ENCODE results near the gene ADGRD1.
"Not testable (repeated sequence)": the region's sequence is repeated elsewhere in the genome, so short reads cannot be mapped to it uniquely, and the experiment has no call there.

The ADGRD1 gene

GRCh38 chr12:131058700-131059099, 105.0 kb downstream of the ADGRD1 start:
- DNase-seq, result no peak

- no peak for DNase-seq
These were observed 106.5 kb downstream of the ADGRD1 start for GRCh38 chr12:131060011-131060703.

DNA sequence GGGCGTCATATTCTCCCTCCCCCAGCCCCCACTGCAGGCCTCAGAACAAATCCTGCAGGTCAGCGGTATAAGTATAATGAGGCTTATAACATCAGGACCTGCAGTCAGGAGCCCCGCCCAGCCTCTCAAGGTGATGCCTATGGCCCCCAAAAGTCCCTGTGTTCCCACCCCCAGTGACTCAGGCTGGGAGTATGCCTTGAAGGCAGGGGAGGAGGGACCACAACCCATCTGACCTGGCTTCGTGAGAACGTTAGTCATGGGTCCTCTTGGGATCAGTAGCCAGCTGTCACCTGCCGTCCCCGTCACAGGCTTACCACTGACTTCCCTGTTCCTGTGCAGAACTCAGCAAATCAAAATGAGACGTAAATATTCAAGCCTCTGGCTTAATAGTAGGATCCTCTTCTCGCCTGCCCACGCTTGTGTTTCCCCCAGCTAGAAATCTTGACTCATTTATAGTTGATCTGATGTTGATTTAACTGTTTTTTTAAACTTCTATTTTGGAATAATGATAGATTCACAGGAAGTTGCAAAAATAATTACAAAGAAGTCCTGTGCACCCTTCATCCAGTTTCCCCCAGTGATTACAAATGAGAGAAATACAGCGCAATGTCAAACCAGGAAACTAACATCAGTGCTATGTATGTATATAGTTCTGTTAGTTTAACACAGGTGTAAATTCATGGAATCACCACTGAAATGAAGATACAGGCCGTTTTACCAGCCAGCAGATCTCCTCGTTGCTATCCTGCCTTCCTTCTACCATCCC, 107.5 kb downstream of the ADGRD1 start:
- DNase-seq, result no peak

GRCh38 chr12:131063413-131063812, 109.7 kb downstream of the ADGRD1 start:
- no peak for DNase-seq

GRCh38 chr12:131063960-131064359, 110.3 kb downstream of the ADGRD1 start:
- no peak for DNase-seq

DNA sequence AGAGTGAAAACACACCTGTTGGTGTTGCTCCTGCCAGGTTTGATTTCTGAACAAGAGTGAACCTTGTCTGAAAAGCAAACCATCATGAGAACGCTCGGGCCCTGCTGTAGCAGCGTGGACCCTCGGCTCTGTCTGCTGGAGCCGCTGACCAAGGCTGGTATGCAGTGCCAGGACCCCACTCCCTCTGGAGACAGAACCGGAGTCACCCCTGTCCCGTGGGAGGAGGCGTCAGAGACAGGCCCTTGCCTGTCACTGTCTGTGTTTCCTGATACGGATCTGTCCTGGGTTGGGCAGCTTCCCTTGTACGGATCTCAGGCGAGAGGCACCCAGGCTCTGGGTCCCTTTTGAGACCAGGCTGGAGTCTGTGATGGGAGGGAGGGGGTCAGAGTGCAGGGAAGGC, 111.6 kb downstream of the ADGRD1 start:
- no peak for DNase-seq

GRCh38 chr12:131065801-131066200, 112.1 kb downstream of the ADGRD1 start:
- no peak for DNase-seq

DNA sequence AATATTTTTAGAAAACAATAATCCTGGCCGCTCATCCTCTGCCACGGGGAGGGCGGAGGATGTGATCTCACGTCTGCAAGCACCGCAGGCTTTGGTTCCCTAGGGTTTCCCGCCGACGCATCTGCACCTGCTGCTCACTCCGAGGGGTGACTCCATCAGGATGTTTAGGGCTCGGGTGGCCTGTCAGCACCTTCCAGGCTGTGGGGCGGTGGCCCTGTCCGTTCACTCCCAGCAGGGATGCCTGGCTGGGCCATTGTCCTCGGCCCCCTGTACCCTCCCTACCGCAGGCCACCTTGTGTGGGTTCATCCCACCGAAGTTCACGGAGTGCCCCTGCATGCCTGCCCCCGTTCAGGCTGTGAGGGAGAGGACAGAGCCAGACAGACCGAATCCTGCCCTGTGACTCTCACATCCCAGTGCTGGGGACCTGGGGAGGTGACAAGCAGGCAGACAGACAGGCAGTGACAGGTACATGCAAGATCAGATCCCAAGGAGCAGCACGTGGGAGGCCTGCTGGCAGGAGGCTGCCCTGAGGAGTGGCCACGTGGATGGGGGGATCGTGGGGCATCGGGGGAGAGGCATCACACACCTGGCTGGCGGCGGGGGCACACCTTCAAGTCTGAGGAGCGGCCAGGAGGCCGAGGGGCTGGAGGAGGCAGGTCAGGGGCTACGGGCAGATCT, 112.6 kb downstream of the ADGRD1 start:
- no peak for DNase-seq

DNA sequence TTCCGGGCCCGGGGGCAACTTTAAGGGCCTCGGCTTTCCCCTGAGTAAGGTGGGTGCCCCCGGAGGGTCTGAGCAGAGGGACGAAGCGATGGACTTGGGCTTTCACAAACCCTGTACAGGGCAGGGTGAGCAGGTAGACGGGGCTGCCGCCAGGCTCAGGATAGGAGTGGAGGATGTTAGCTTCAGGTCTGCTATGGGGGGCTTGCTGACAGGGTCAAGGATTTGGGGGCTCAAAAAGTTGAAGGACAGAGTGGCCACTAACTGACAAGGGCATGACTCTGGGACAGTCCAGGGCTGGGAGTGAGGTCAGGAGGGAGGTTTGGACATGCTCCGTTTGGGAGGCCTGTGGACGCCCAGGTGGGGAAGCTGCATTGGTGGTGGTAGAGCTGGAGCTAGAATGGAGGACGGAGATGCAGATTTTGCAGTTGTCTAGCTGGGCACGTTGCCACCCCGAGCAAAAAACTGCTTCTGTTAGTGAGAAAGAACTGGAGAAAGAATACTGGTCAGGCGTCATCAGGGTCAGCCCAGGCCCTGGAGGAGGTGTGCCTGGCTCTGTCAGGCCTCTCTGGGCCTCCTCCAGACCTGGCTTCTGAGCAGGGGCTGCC, 113.3 kb downstream of the ADGRD1 start:
- DNase-seq, result no peak

DNA sequence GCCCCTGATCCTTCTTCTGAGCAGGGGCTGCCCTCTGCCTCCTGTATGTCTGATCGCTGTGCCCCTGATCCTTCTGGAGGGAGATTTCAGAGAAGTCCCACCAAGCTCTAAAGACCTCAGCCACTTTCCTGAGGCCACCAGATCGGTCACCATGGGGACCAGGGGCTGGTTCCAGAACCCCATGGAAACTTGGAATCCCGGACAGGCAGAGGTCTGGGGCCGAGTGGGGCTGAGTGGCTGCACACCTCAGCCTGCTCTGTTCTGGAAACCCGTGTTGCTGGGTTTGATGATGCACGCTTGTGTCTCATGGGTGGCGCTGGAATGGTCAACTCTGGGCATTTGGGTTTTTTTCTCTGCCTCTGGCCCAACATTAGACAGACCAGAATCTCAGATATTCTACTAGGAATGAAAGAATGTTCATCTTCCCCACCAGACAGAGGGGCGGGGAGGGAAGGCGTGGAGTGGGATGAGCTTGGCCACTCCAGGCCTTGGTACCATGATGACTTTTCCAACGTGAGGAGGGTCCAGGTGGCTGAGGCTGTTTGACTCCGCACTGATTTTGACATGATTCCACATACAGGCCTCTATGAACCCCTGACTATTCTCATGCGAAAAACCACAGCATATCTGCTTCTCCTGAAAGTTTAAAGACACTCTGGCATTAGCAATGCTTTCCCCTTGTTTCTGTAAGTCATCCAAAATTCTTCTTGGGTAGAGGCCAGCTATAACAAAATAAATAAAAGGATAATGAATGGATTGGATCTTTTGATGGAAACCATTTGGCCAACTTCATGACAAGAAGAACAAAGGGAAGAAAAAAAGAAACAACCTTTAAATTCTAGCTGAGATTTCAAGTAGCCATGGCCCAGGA, 114.5 kb downstream of the ADGRD1 start:
- no peak for DNase-seq

- not testable (repeated sequence) for DNase-seq
These were observed 115.4 kb downstream of the ADGRD1 start for GRCh38 chr12:131068926-131069720.

GRCh38 chr12:131070136-131070535, 116.4 kb downstream of the ADGRD1 start:
- DNase-seq, result not testable (repeated sequence)

DNA sequence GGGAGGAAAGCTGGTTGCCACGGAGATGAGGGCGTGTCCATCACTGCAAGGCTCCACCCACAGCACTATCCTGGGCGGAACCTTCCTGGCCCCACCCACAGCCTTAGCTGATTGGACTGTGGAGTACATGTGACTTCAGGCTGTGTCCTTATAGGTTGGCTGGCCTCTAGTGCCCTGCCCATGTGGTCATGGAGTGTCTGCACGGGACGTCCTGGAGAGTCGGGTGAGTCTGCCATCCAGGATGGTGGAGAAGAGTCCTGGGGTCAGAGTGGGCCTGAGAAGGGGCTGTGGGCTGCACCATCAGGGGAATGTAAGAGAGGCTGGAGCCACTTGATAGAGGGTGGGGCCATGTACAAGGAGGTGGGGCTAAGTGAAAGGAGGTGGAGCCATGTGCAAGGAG, 117.0 kb downstream of the ADGRD1 start:
- DNase-seq, result not testable (repeated sequence)

GRCh38 chr12:131071234-131071820, 117.6 kb downstream of the ADGRD1 start:
- DNase-seq, result not testable (repeated sequence)

- DNase-seq, result not testable (repeated sequence)
These were observed 118.2 kb downstream of the ADGRD1 start for GRCh38 chr12:131071950-131072349.

DNA sequence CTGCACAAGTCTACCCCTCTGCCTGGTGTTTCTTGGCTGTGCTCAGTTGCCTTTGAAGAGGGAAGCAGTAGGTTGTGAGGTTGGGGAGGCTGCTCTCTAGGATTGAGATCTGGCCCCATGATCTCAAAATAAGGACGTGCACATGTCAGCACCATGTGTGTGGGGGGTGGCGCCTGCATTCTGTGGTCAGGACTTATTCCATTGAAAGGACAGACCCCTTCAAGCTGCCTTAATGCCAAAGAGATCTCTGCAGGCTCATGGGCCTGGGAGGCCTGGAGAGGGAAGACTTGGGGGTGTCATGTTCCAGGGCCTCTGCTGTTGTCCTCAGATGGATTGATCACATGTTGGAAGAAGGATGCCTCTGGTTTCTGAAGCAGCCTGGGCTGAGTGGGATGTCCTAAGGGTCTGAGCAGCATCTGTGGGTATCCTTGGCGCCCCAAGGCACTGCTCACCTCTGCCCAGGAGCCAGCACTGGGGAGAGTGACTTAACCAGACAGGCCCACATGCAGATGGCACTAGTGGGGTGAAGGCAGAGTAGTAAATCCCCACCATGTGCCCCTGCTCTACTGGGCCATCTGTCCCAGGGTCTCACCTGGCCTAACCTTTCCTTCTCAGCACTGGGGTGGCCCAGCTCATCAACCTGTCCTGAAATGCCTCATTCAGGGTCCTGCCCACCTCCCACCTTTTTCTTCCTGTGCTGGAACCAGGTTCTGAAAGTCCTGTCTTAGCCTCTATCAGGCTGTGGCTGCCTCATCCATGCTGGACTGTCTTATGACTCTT, 118.9 kb downstream of the ADGRD1 start:
- DNase-seq, result no peak

GRCh38 chr12:131074221-131075083, 120.7 kb downstream of the ADGRD1 start:
- DNase-seq, result no peak

DNA sequence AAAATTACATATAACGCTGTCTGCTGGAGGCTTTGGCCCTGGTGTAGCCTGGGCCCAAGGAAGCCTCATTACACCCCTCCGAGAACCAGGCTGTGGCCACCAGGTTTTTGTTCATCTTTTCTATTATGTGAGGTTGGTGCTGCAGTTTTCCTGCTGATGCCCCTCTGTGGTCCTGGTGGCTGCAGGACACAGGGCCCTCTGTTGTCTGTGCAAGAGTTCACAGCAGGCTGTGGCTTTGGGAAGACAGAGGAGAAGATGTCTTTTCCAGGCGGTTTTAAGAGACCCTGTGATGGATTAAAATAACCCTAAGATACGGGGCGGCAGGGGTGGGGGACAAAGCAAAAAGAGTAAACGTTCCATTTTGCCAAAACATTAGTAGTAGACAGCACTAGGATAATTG, 121.5 kb downstream of the ADGRD1 start:
- DNase-seq, result no peak

GRCh38 chr12:131075611-131076010, 121.9 kb downstream of the ADGRD1 start:
- no peak for DNase-seq
